SK-N-SH treated with all-trans-retinoic acid at 6 μM for 48 hours (cell line): ENCODE data around the gene GJC2.

ENCODE experiments used
- ATAC-seq: fragments of 200-7000 bp; cut with Tn5 transposase; 3 replicates; pipeline ENCODE4 v1.9.1; 2020; ENCODE audit warnings: mild to moderate bottlenecking, moderate library complexity
- ARNTL ChIP-seq: fragments of 450-650 bp; formaldehyde crosslinking; IDR thresholded peaks from 2 replicates; pipeline ENCODE4 v1.5.0; 2020; ENCODE audit warnings: low read depth, mild to moderate bottlenecking, moderate library complexity, borderline replicate concordance
- BACH2 ChIP-seq: fragments of 250-450 bp; sonication (Bioruptor Pico); IDR thresholded peaks from 2 replicates; pipeline ENCODE4 v1.9.0; 2021; ENCODE audit warnings: mild to moderate bottlenecking, borderline replicate concordance
- CSDC2 ChIP-seq: fragments of 250-450 bp; sonication (Bioruptor Pico); IDR thresholded peaks from 2 replicates; pipeline ENCODE4 v1.5.0; 2020; ENCODE audit warnings: mild to moderate bottlenecking, moderate library complexity
- ESRRG ChIP-seq: fragments of 250-450 bp; sonication (Bioruptor Pico); IDR thresholded peaks from 2 replicates; pipeline ENCODE4 v1.6.1; 2021; ENCODE audit warnings: mild to moderate bottlenecking
- GLIS3 ChIP-seq: fragments of 250-450 bp; sonication (Bioruptor Pico); IDR thresholded peaks from 2 replicates; pipeline ENCODE4 v1.5.0; 2020; ENCODE audit warnings: mild to moderate bottlenecking, moderate library complexity
- PATZ1 ChIP-seq: fragments of 250-450 bp; sonication (Bioruptor Pico); IDR thresholded peaks from 2 replicates; pipeline ENCODE4 v1.8.0; 2020; ENCODE audit warnings: mild to moderate bottlenecking, moderate library complexity, borderline replicate concordance
- POU6F1 ChIP-seq: fragments of 250-450 bp; sonication (Bioruptor Pico); IDR thresholded peaks from 2 replicates; pipeline ENCODE4 v1.8.0; 2021; ENCODE audit warnings: low read depth, mild to moderate bottlenecking, moderate library complexity, borderline replicate concordance
- PPARA ChIP-seq: fragments of 250-450 bp; sonication (Bioruptor Pico); IDR thresholded peaks from 2 replicates; pipeline ENCODE4 v1.5.0; 2020; ENCODE audit warnings: mild to moderate bottlenecking, borderline replicate concordance
- RARB ChIP-seq: fragments of 250-450 bp; sonication (Bioruptor Pico); IDR thresholded peaks from 2 replicates; pipeline ENCODE4 v1.8.0; 2021; ENCODE audit warnings: mild to moderate bottlenecking, moderate library complexity
- TCF4 ChIP-seq: fragments of 250-450 bp; sonication (Bioruptor Pico); IDR thresholded peaks from 2 replicates; pipeline ENCODE4 v1.8.0; 2021; ENCODE audit warnings: mild to moderate bottlenecking, moderate library complexity, borderline replicate concordance
- TOX ChIP-seq: fragments of 250-450 bp; sonication (Bioruptor Pico); IDR thresholded peaks from 2 replicates; pipeline ENCODE4 v1.8.0; 2021; ENCODE audit warnings: mild to moderate bottlenecking, moderate library complexity, borderline replicate concordance
- ZC3H10 ChIP-seq: fragments of 250-450 bp; sonication (Bioruptor Pico); IDR thresholded peaks from 2 replicates; pipeline ENCODE4 v1.5.1; 2021; ENCODE audit warnings: mild to moderate bottlenecking, moderate library complexity
- ZFP3 ChIP-seq: fragments of 250-450 bp; sonication (Bioruptor Pico); IDR thresholded peaks from 2 replicates; pipeline ENCODE4 v1.5.0; 2020; ENCODE audit warnings: mild to moderate bottlenecking, moderate library complexity
- ZFP30 ChIP-seq: fragments of 450-650 bp; formaldehyde crosslinking; IDR thresholded peaks from 2 replicates; pipeline ENCODE4 v1.5.0; 2022; ENCODE audit warnings: mild to moderate bottlenecking, moderate library complexity
- ZNF8 ChIP-seq: fragments of 450-650 bp; formaldehyde crosslinking; IDR thresholded peaks from 2 replicates; pipeline ENCODE4 v1.5.0; 2020; ENCODE audit warnings: mild to moderate bottlenecking, moderate library complexity
- TF ChIP-seq, protein P1 (sequence below): fragments of 250-450 bp; sonication (Bioruptor Pico); IDR thresholded peaks from 2 replicates; pipeline ENCODE4 v1.5.0; 2020; ENCODE audit warnings: mild to moderate bottlenecking, moderate library complexity
- TF ChIP-seq, protein P2 (sequence below): fragments of 250-450 bp; sonication (Bioruptor Pico); IDR thresholded peaks from 2 replicates; pipeline ENCODE4 v1.5.1; 2021; ENCODE audit warnings: mild to moderate bottlenecking, moderate library complexity

Gene GJC2

GRCh38 chr1:228149406-228150119 is at the start of gene GJC2:
GJC2 (plus strand) TSS chr1:228149930; CDS start chr1:228157759, 7,829 bp downstream.
- ATAC-seq = peak; percentile 5
- TF ChIP-seq BACH2 (CRISPR knock-in tag) (no peak), ESRRG (no peak), PATZ1 (no peak), ZC3H10 (CRISPR knock-in tag) (no peak), PPARA (CRISPR knock-in tag) (no peak), TCF4 (no peak), ZFP3 (no peak), TOX (CRISPR knock-in tag) (no peak), CSDC2 (CRISPR knock-in tag) (no peak)
- TF ChIP-seq, protein P1, sequence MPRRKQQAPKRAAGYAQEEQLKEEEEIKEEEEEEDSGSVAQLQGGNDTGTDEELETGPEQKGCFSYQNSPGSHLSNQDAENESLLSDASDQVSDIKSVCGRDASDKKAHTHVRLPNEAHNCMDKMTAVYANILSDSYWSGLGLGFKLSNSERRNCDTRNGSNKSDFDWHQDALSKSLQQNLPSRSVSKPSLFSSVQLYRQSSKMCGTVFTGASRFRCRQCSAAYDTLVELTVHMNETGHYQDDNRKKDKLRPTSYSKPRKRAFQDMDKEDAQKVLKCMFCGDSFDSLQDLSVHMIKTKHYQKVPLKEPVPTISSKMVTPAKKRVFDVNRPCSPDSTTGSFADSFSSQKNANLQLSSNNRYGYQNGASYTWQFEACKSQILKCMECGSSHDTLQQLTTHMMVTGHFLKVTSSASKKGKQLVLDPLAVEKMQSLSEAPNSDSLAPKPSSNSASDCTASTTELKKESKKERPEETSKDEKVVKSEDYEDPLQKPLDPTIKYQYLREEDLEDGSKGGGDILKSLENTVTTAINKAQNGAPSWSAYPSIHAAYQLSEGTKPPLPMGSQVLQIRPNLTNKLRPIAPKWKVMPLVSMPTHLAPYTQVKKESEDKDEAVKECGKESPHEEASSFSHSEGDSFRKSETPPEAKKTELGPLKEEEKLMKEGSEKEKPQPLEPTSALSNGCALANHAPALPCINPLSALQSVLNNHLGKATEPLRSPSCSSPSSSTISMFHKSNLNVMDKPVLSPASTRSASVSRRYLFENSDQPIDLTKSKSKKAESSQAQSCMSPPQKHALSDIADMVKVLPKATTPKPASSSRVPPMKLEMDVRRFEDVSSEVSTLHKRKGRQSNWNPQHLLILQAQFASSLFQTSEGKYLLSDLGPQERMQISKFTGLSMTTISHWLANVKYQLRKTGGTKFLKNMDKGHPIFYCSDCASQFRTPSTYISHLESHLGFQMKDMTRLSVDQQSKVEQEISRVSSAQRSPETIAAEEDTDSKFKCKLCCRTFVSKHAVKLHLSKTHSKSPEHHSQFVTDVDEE (CRISPR knock-in tag) = no peak

DNA sequence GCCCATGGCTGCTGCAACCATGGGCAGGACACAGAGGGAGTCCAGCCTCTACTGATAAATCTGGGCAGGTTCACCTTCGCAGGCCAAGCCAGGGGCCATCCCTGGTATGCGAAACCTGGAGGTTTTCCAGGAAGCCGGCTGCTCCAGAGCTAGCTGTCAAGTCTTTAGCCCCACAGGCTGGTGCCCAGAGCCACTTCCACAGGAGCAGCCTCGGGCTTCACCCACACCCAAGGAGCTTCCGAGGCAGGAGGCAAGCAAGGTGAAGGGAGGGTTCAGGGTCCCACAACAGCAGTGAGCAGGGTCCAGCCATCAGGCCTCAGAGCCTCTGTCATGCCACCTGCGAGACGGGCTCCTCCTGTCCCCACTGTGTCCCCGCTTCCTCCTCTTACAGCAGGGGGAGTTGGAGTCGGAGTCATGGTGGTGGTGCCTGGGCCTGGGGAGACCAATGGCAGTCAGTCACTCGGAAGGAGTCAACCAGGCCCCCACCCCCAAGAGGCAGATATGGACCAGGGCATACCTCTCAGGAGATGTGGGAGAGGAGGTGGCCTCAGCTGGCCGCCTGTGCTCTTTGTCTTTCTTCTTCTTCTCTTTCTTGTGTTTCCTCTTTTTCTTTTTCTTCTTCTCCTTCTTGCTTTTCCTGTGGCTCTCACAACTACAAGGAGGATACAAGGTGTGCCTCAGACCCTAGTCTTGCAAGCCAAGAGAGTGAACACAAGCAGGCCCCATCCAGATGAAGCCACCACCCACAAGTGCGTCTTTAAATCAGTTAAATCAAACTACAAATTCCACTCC is 48.7 kb upstream of the GJC2 start:
- no peak for ATAC-seq
- TF ChIP-seq, protein P2, sequence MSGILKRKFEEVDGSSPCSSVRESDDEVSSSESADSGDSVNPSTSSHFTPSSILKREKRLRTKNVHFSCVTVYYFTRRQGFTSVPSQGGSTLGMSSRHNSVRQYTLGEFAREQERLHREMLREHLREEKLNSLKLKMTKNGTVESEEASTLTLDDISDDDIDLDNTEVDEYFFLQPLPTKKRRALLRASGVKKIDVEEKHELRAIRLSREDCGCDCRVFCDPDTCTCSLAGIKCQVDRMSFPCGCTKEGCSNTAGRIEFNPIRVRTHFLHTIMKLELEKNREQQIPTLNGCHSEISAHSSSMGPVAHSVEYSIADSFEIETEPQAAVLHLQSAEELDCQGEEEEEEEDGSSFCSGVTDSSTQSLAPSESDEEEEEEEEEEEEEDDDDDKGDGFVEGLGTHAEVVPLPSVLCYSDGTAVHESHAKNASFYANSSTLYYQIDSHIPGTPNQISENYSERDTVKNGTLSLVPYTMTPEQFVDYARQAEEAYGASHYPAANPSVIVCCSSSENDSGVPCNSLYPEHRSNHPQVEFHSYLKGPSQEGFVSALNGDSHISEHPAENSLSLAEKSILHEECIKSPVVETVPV (CRISPR knock-in tag) = no peak
- TF ChIP-seq BACH2 (CRISPR knock-in tag) (no peak), POU6F1 (CRISPR knock-in tag) (no peak), PPARA (CRISPR knock-in tag) (no peak), RARB (no peak), ZC3H10 (CRISPR knock-in tag) (no peak), ZNF8 (CRISPR knock-in tag) (no peak), ESRRG (no peak), ARNTL (CRISPR knock-in tag) (no peak), ZFP30 (CRISPR knock-in tag) (no peak), CSDC2 (CRISPR knock-in tag) (no peak), GLIS3 (CRISPR knock-in tag) (no peak), TOX (CRISPR knock-in tag) (no peak)
- TF ChIP-seq, protein P1 (CRISPR knock-in tag) = no peak
